ENCODE data around the gene TAGAP.

DNA sequence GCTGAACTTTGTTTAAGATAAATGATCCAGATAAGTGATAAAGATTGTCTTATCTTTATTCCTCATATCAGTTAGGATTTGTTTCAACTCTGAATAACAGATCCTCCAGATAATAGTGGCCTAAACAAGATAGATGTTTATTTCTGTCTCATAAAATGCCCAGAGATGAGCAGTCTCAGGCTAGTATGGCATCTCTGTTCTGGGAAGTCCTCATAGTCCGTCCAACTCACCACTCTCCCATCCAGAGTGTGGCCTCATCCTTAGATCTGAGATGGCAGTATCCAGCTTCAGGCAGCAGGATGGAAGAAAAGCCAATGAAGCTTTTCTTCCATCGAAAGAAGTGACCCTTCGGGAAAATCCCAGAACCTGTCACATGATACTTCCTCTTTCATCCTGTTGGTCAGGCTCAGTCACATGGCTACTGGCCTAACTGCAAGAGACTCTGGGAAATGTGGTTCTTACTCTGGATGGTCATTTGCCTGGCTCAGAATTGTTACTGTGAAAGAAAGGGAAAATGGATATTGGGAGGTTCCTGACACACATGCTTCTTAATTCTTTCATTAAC, 29.4 kb upstream of the TAGAP start:
- TF ChIP-seq, protein P1, sequence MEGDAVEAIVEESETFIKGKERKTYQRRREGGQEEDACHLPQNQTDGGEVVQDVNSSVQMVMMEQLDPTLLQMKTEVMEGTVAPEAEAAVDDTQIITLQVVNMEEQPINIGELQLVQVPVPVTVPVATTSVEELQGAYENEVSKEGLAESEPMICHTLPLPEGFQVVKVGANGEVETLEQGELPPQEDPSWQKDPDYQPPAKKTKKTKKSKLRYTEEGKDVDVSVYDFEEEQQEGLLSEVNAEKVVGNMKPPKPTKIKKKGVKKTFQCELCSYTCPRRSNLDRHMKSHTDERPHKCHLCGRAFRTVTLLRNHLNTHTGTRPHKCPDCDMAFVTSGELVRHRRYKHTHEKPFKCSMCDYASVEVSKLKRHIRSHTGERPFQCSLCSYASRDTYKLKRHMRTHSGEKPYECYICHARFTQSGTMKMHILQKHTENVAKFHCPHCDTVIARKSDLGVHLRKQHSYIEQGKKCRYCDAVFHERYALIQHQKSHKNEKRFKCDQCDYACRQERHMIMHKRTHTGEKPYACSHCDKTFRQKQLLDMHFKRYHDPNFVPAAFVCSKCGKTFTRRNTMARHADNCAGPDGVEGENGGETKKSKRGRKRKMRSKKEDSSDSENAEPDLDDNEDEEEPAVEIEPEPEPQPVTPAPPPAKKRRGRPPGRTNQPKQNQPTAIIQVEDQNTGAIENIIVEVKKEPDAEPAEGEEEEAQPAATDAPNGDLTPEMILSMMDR (IDR thresholded peaks at IDR 0.05 in 2 of 3, conservative IDR thresholded peaks at IDR 0.05 in 1 of 3; ENCODE audit: borderline replicate concordance in 1 of 3, insufficient read depth in 1 of 3, low read depth in 2 of 3, low read length in 2 of 3): no peak
- no peak for TF ChIP-seq SIN3A (IDR thresholded peaks at IDR 0.05; ENCODE audit: low read depth)
- no peak for TF ChIP-seq EZH2phosphoT487 (IDR thresholded peaks at IDR 0.05; ENCODE audit: borderline replicate concordance)
- TF ChIP-seq, protein P2, sequence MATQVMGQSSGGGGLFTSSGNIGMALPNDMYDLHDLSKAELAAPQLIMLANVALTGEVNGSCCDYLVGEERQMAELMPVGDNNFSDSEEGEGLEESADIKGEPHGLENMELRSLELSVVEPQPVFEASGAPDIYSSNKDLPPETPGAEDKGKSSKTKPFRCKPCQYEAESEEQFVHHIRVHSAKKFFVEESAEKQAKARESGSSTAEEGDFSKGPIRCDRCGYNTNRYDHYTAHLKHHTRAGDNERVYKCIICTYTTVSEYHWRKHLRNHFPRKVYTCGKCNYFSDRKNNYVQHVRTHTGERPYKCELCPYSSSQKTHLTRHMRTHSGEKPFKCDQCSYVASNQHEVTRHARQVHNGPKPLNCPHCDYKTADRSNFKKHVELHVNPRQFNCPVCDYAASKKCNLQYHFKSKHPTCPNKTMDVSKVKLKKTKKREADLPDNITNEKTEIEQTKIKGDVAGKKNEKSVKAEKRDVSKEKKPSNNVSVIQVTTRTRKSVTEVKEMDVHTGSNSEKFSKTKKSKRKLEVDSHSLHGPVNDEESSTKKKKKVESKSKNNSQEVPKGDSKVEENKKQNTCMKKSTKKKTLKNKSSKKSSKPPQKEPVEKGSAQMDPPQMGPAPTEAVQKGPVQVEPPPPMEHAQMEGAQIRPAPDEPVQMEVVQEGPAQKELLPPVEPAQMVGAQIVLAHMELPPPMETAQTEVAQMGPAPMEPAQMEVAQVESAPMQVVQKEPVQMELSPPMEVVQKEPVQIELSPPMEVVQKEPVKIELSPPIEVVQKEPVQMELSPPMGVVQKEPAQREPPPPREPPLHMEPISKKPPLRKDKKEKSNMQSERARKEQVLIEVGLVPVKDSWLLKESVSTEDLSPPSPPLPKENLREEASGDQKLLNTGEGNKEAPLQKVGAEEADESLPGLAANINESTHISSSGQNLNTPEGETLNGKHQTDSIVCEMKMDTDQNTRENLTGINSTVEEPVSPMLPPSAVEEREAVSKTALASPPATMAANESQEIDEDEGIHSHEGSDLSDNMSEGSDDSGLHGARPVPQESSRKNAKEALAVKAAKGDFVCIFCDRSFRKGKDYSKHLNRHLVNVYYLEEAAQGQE (IDR thresholded peaks at IDR 0.05; ENCODE audit: low read depth): no peak
- no peak for TF ChIP-seq POLR2AphosphoS5 (IDR thresholded peaks at IDR 0.05; ENCODE audit: low read depth, low read length)
- no peak for TF ChIP-seq JUND (IDR thresholded peaks at IDR 0.05)
- no peak for TF ChIP-seq SRF (IDR thresholded peaks at IDR 0.05; ENCODE audit: low read depth)
- TF ChIP-seq EZH2 (IDR thresholded peaks at IDR 0.05): no peak
- TF ChIP-seq POLR2A (IDR thresholded peaks at IDR 0.05; ENCODE audit: borderline replicate concordance, extremely low read depth, insufficient read depth, insufficient read length): no peak
- TF ChIP-seq, protein P3, sequence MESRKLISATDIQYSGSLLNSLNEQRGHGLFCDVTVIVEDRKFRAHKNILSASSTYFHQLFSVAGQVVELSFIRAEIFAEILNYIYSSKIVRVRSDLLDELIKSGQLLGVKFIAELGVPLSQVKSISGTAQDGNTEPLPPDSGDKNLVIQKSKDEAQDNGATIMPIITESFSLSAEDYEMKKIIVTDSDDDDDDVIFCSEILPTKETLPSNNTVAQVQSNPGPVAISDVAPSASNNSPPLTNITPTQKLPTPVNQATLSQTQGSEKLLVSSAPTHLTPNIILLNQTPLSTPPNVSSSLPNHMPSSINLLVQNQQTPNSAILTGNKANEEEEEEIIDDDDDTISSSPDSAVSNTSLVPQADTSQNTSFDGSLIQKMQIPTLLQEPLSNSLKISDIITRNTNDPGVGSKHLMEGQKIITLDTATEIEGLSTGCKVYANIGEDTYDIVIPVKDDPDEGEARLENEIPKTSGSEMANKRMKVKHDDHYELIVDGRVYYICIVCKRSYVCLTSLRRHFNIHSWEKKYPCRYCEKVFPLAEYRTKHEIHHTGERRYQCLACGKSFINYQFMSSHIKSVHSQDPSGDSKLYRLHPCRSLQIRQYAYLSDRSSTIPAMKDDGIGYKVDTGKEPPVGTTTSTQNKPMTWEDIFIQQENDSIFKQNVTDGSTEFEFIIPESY (IDR thresholded peaks at IDR 0.05; ENCODE audit: extremely low read depth, insufficient replicate concordance, low read length): no peak
- no peak for TF ChIP-seq RAD21 (IDR thresholded peaks at IDR 0.05; ENCODE audit: low read depth)

All from HCT116 (cell line).